GM06990 (cell line): ENCODE measurements around the gene PTPRA.
"Not testable (repeated sequence)": the region's sequence is repeated elsewhere in the genome, so short reads cannot be mapped to it uniquely, and the experiment has no call there.

ENCODE experiments used
- DNase-seq: peaks from one replicate; pipeline ENCODE4 v3.0.0-alpha.2; 2011; ENCODE audit not compliant: insufficient read length; ENCODE audit errors: extremely low read depth
- H3K27me3 ChIP-seq: replicated peaks from 2 replicates; pipeline ENCODE4 v1.6.0; 2011; ENCODE audit warnings: low read length; ENCODE audit not compliant: control insufficient read depth, insufficient read depth
- H3K36me3 ChIP-seq: 2 replicates; pipeline ENCODE4 v1.5.1; 2011; ENCODE audit warnings: low read length; ENCODE audit not compliant: control insufficient read depth, insufficient read depth
- H3K4me3 ChIP-seq: replicated peaks from 2 replicates; pipeline ENCODE4 v1.5.1; 2011; ENCODE audit warnings: low read depth, mild to moderate bottlenecking, control low read depth, low read length
- CTCF ChIP-seq: IDR thresholded peaks from 2 replicates; pipeline ENCODE4 v1.5.1; 2011; ENCODE audit warnings: low read length, control low read depth, mild to moderate bottlenecking, inconsistent platforms; ENCODE audit not compliant: insufficient read depth, poor library complexity, severe bottlenecking

The PTPRA gene

GRCh38 chr20:3068986-3069900 is 196.0 kb downstream of the PTPRA start:
- no peak for DNase-seq
- TF ChIP-seq CTCF, result peak; percentile 49
- Histone ChIP-seq H3K4me3 (no peak overlapping the region), H3K27me3 (no peaks in the 10 kb centered on the region; the same call in 1 of the 2 replicates), H3K36me3 (no peaks in the 10 kb centered on the region)

- H3K36me3 ChIP-seq, result no peaks in the 10 kb centered on the region
- no peak for TF ChIP-seq CTCF
- H3K27me3 ChIP-seq, result no peaks in the 10 kb centered on the region; the same call in 1 of the 2 replicates
- no peak for DNase-seq
- H3K4me3 ChIP-seq, result no peak overlapping the region
Observed at GRCh38 chr20:3070725-3071124, 197.4 kb downstream of the PTPRA start.

GRCh38 chr20:3071266-3071609 is 198.0 kb downstream of the PTPRA start:
- H3K4me3 ChIP-seq, result no peak overlapping the region

GRCh38 chr20:3071610-3072529 is 198.6 kb downstream of the PTPRA start, which contains the start of gene OXT:
Gene OXT, plus strand, starts transcription at chr20:3071620. Its CDS starts 36 bp downstream, at chr20:3071656.
- no peak for DNase-seq
- TF ChIP-seq CTCF, result no peak
- H3K27me3 ChIP-seq, result no peaks in the 10 kb centered on the region; the same call in 1 of the 2 replicates
- peak within 1 kb of the TSS; percentile 17 for H3K4me3 ChIP-seq
- H3K36me3 ChIP-seq, result no peaks in the 10 kb centered on the region

More at GRCh38 chr20:3071266-3071609, 198.0 kb downstream of the PTPRA start:
- H3K36me3 ChIP-seq, result no peaks in the 10 kb centered on the region
- TF ChIP-seq CTCF, result no peak
- no peak for DNase-seq
- H3K27me3 ChIP-seq, result no peaks in the 10 kb centered on the region; the same call in 1 of the 2 replicates

- TF ChIP-seq CTCF, result no peak
- no peak for DNase-seq
- Histone ChIP-seq H3K4me3 (no peak overlapping the region), H3K36me3 (no peaks in the 10 kb centered on the region), H3K27me3 (no peaks in the 10 kb centered on the region; the same call in 1 of the 2 replicates)
Observed at GRCh38 chr20:3072530-3073250, 199.4 kb downstream of the PTPRA start.

GRCh38 chr20:3073251-3073643 is 200.0 kb downstream of the PTPRA start:
- not testable (repeated sequence) for DNase-seq, H3K4me3 ChIP-seq, H3K27me3 ChIP-seq, H3K36me3 ChIP-seq
